NCI-H146 (cell line): ENCODE data around the gene GRID2.

Experiments used
- DNase-seq: peaks from one replicate; lab custom pipeline; 2025; lab: John Stamatoyannopoulos, UW

The GRID2 gene

DNA sequence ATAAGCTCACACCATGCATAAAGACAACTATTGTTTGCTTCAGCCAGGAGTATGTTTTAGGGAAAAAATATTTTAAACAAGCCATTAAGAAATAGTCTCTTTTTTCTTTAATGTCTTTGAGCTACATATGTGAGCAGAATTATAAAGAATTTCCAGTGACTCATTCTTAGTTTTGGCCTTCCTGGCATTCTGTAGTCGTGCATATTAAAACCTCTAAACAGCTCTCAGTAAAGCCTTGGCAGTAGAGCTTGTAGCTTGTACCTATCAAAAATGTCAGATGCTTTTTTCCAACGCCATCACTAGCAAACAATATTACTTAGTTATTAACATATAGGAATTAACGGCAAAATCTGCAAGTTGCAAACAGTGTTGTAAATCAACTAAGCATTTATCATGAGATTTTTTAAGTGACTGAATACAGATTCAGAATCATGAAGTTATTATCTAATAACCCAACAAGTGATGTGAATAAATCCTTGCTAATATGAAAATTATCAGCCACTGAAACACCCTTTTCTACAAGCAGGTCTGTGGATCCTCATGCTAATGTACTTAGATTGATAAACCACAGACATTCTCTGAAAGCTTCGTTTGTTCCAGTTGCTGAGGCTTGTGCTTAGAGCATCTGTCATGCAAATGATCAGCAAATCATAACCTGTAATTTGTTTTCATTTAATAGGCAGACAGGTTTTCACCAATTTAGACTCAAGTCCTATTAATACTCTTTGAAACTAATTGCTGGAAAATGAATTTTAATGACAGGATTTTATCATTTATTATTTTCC is 1112.8 kb downstream of the GRID2 start:
- DNase-seq, result no peak

DNA sequence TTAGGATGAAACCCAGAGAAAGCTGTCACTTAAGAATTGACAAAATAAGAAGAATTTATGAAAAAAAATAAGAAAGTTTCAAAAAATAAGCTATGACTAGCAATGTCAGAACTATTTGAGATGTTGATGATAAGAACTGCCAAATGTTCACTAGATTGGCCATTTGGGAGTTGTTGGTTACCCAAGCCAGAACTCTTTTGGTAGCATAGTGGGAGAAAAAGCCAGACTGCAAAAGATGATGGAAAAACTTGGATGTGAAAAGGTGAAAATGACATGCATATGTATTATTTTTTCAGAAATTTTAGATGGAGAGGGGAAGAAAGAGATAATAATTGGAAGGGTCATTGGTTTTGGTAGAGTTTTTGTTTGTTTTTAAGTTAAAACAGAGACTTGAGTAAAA is 1127.6 kb downstream of the GRID2 start:
- no peak for DNase-seq

DNA sequence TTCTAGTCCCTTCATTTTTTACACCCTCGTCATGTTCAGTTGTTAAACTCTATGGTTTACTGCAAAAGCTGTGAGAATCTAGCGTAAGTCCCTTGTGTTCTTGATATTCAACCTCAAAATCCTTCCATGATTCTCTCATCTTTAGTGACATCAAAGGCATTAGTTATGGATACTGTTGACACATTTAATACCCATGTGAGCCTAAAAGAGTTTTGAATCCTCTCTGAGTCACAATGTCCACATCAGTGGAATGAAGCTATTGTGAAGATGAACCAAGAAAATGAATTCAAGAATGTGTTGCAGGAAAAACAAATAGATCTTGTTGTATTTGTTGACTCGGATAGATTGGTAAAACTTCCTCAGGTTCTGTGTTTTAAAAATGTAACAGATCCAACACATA is 1130.1 kb downstream of the GRID2 start:
- no peak for DNase-seq

DNA sequence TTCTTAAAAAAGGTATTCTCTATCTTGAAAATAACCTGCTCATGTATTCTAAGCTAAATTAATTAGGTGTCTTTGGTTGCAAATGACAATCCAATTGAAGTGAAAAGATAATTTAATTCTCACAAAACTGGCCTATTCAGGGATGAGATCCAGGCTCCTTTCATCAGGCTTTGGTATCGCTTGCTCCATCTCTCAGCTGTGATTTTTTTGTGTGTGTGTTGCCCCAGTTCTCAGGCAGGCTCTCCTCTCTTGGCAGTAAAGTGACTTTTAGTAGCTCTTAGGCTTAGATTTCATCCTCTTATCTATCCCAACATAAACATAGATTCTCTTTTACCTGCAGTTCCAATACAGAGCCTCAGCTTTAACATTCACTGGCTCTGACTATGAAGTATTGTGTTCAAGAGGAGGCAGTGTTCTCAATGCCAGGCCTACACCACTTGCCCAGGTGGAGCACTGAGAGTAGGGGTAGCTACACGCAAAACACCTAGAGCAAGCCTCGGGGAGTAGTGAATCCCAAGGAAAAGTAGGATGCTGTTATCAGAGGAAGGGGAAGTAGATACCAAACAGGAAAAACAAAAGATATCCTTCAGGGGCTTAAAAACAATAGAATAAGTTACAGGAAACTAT is 1132.3 kb downstream of the GRID2 start:
- no peak for DNase-seq

DNA sequence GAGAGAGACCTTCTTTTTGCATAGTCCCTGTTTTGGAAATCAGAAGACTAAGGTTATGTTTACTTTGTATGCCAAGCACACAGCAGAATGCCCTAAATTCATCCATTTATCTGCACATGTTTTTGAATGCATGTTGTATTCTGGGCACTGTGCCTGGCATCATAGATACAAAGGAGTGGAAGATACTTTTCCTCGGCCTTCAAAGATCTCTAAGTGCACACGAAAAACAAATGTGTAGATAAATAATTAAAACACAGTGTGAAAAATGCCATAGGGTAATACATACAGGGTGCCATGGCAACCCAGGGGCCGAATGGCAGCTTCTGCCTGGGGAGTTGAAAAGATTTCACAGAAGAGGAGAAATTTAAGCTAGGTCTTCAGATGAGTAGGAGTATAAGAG is 1134.2 kb downstream of the GRID2 start:
- DNase-seq, result no peak

DNA sequence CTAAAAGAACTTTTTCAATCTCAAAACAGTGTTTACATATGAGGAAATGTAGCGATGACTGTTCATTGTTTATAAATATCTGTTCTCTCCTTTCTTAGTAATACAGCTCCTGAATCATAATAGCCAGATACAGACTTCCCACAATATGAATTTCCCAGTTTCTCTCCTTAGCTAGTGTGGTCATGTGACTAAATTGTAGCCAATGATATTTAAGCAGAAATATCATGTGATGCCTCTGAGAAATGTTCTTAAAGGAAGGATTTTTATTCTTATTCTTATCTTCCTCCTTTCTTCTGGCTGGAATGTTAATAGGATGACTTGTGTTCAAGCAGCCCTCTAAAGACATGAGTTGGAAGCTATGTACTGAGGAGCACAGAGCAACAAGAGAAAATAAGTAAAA is 1141.1 kb downstream of the GRID2 start:
- DNase-seq, result no peak

DNA sequence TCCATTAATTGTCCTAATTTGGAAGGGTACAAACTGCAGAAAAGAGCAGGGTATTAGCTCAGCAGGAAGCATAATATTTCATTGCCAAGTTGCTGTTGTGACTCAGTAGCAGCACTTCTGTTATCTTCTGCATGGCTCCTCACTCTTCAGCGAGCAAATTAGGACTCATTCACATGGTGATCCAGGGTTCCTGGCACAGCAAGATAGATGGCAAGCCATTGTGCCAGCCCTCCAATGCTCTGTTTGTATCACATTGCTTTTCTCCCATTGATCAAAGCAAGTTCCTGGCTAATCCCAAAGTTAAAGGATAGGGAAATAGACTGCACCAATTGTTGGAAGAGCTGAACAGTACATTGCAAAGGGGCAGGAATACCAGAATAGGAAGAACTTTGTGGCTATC is 1142.3 kb downstream of the GRID2 start:
- DNase-seq, result no peak

DNA sequence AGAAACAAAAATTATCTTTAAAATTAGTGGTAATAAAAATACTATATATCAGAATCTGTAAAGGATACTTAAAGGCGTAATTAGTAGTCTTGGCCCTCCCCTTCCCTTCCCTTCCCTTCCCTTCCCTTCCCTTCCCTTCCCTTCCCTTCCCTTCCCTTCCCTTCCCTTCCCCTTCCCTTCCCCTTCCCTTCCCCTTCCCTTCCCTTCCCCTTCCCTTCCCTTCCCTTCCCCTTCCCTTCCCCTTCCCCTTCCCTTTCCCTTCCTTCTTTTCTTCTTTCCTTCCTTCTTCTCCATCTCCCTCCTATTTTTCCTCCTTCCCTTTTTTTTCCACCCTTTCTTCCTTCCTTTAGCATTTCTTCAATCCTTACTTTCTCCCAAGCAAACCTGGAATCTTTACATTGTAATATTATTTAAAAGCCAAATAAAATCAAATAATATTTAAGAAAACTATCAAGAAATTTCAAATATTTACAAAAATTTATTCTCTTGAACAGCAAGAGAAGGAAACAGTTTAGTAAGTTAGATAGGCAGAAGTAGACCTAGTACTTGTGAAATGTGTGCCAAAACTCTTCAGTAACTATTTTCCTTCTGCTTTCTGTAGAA is 1145.0 kb downstream of the GRID2 start:
- DNase-seq, result no peak

DNA sequence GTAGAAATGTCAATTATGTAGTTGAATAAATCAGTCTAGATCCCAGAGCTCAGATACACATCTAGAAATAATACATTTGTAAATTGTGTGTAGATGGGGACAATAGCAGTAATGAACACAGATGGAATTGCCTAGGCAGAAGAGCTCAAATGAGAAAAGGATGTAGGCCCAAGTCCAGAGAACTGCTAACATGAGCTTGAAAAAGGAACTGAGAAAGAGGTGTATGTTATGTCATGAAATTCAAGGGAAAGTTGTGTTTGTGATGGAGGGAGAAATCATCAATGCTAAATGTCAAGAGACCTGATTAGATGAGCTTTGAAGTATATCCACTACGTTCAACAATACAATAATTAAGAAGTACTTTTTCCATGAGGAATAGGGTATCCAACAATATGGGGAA is 1148.2 kb downstream of the GRID2 start:
- no peak for DNase-seq

DNA sequence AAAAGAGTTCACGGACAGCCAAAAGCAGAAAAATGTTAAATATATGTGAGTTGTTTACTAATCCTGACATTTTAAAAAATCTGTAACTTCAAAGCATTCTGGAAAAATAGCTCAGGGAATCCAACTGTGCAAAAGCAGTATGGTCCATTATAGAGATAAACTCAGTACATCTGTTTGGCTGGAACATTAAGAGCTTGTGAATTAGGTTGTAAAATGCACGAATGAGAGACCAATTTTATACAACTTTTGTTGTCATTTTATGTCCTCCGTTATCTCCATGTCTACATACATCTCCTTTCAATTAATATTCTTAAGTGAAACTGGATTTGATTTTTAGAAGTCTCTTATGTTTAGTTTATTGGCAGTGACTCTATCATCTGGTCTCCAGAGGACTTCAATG is 1157.8 kb downstream of the GRID2 start:
- DNase-seq, result no peak

DNA sequence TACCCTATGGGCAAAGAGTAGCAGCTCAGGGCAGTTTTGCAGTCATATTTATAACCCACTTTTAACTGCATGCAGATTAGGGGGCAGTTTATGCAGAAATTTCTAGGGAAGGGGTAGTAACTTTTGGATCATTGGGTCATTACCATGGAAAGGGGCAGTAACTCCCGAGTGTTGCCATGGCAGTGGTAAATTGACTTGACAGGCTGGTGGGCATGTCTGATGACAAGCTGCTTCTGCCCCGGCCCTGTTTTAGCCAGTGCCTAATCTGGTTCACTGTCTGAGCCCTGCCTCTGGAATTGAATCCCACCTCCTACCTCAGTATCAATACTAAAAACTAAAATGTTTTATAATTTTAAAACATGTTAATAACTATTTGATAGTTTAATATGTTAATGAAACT is 1162.7 kb downstream of the GRID2 start:
- no peak for DNase-seq

DNA sequence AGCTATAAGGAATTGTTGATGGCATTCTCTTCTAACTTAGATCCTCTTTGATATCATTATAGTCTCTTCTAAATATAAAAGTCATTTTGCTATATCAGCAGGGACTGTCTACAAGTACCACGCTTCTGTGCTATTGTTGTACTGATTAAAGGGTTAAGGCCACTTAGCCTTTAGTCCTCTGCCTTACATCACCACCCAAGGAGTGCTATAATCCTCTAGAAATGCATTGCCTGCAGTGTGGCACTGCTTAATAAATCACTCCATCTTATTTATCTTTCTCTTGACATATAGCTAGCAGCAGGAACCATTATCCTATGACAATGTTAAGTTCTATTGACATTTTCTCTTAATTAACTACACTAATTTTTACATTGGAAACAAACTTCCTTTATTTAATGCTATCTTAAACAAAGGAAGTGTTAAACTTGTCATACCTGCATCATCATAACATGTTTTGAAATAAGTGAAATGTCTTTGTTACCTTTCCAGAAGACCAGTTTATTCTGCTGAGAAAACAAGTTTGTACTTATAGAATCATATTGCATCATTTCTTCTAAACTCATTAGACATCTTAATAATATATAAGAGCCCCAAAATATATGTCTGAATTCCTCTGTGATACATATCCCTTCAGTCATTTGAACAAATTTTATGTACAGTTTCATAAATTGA is 1163.9 kb downstream of the GRID2 start:
- peak; percentile 10 for DNase-seq

DNA sequence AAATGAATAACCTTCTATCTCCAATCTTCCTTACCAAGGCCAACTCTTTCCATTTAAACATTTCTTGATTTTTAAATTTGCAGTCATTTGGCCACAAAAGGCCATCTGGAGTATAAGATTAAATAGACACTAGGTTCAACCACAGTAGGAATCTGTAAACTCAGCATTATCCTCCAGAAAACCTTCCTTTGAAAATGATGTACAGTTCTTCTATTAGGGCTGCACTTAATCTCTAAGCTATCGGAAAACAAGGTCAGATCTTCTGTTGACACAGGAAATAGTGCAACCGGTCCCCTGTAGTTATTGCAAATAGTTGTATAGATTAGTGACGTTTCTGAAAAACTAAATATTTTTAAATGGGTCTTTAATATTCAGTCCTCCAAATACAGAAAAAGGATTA is 1165.8 kb downstream of the GRID2 start:
- peak; percentile 73 for DNase-seq

DNA sequence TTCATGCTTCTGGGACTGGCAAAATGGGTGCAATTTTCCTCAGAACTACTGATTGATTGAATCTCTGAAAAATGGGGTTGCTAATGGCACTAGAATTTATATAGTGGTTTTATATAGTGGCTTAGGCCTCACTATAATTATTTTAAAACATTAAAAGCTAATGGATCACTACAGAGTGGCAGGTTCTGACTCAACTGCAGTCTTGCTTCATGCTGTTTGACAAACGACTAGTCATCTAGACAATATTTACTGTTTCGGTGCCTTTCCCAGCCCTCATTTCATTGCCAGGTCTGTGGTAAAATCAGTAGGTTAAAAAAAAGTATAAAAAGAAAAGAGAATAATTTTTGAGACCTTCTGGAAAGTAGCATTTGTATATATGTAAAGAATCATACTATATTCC is 1172.0 kb downstream of the GRID2 start:
- no peak for DNase-seq

DNA sequence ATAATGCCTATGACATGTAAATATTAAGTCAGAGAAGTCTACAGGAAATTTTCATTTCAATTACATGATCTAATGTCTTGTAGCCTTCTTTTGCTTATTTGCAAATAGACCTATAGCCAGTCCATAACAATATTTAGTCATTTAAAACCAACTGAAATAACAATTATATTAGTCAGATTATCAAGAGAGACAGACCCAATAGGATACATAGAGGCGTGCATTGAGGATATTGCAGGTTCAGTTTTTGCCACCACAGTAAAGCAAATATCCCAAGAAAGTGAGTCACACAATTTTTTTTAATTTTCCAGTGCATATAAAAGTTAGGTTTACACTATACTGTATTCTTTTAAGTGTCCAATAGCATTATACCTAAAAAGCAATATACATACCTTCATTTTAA is 1175.0 kb downstream of the GRID2 start:
- DNase-seq, result no peak

DNA sequence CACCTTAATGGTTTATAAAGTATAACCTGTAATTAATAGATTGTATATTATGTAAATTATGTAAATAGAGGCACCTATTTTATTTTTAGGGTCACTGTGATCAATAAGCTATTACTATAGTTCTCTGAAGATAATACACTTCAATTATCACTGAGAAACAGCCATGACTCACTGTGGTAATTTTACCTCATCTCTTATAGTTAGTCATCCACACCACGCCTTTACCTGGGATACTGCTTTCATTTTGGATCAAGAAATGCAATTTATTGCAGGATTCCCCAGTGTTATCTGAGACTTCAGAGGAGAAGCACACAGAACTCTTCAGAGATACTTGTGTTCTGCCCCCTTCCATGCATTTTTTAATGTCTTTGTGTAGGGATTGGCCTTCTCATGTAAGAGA is 1176.7 kb downstream of the GRID2 start:
- DNase-seq, result no peak

DNA sequence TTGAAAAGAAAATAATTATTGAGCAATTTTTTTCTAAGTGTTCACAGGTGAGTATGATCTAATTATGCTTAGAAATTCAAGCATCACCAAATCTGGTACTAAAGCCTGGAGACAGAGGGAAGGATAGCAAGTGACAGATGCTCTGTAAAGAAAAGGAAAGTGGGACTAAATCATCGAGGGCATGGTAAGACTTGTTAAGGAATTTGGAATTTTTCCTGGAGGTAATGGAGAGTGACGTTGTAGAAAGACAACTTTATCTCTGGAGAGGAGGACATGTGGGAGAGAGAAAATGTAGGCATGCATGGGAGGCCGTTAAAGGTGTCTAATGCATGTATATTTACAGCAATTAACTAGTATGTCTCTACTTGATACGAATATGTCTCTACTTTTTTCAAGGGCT is 1191.6 kb downstream of the GRID2 start:
- no peak for DNase-seq

DNA sequence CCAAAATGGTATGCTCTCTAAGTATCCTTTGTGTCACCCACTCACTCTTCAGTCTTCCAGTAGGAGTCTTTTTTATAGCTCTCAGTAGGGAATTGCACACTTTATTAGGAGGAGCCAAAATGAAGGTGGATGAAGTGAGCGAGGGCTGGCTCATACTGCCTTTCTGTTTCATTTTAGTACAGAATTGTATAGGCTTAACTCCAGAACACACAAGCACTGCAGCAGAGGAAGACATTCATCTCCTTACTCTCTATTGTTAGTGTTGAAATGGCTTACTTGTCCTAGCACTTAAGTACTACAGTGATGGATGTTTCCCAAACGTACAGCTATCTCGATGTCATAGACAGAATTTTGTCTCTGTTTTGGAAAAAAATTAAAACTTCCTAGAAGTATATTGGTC is 1197.5 kb downstream of the GRID2 start:
- no peak for DNase-seq

DNA sequence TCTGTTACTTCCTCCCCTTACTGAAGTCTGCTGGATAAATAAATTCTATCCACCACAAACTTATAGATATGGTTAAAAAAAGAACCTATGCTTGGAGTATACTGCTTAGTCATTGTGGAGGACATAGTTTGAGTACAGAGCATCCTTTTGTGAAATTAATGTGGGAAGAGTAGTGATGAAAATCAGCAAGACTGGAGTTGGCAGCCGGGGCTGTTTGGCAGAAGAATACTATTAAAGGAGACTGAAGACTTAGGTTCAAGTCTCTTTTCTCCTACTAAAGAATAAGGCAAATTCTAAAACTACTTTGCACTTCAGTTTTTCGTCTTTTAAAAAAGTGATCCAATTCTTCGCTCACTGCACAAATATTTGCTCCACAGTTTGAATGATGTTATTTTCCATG is 1198.2 kb downstream of the GRID2 start:
- no peak for DNase-seq

DNA sequence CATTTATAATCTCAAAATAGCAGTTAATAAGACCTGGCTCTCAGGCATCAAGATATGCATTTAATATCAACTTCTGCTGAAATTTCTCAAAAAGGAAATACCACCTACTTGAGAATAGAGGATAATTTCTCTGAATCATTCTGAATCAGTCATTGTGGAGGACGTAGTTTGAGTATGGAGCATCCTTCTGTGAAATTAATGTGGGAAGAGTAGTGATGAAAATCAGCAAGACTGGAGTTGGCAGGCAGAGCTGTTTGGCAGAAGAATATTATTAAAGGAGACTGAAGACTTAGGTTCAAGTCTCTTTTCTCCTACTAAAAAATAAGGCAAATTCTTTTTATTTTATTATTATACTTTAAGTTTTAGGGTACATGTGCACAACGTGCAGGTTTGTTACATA is 1199.2 kb downstream of the GRID2 start:
- DNase-seq, result no peak

DNA sequence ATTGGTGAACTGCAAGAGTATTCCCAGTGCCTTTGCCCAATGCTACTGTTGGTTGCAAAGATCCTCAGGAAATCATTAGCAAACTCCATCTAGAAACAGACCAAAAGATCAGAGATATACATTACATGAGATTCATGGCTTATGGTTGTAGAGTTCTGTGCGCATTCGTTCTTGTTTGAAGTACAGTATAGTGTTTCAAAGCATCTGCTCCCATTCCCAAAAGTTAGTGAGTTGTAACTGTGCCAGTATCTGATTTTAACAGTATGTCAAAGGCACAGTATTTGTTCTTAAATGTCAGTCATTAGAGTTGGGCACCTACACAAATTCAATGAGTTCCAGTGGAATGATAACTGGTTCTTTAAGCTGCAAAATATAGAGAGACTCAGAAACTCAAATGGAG is 1210.1 kb downstream of the GRID2 start:
- no peak for DNase-seq

DNA sequence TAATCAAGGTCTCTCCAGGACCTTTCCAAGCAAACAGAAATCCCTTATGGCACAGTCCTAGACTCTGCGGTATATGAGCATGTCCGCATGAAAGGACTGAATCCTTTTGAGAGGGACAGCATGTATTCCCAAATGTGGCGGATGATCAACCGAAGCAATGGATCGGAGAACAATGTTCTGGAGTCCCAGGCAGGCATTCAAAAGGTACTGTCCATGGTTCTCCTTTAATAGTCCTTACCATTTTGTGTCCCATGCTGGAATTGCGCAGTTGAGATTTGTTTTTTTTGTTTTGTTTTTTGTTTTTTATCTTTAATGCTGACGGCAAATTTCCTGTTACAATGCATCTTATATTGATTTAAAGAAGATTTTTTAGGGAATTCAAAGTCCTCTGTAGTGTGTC is 1211.4 kb downstream of the GRID2 start:
- no peak for DNase-seq
